GM21423 (cell line): ENCODE measurements around the gene NUP133.
"Not testable (repeated sequence)": the region's sequence is repeated elsewhere in the genome, so short reads cannot be mapped to it uniquely, and the experiment has no call there.

ENCODE experiments used
- ATAC-seq: cut with Tn5 transposase; IDR thresholded peaks from one replicate; pipeline ENCODE4 v1.9.1; 2021; ENCODE audit warnings: mild to moderate bottlenecking, moderate library complexity; ENCODE audit not compliant: unreplicated experiment

NUP133 gene

DNA sequence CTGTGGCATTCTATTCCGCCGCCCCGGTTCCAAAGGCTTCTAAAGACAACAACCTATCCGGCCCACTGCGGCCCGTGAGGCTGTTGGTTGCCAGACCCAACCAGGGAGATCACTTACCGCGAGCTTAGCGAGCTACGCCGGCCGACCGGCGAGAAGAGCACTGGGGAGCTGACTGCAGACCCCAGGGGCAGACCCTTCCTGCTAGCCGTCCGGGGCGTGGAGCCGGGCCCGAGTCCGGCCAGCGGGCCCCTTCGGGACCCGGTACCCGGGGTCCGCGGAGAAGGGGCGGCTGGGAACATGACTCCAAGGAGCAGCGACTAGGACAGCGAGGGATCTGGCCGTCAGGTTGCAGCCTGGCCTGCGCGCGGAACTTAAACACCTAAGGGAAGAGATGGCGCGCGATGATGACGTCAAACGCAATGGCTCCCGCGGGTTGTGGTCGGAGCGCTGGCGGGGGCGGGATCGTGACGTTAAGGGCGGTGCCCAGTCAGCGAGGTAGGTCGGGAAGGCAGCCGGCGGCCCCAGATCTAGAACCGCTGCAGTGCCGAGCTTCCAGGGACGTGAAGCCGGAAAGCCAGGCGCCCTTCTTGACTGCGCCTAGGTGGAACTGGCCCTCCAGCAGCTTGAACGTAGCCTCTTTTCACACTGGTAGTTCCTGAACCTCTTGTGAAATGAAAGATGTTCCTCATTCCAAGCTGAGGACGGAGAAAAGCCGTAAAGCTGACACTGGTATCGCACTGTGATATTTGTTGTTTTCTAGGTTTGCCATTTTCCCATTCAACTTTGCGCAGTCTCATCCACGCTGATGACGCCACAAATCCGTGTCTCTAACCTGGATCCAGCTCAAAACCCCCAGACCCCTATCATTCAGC, at the start of gene NUP133:
NUP133 (minus strand) TSS at position 391 of the 872 bp plus-strand sequence; CDS start at position 299, 92 bp downstream.
- ATAC-seq, result peak; percentile 95

DNA sequence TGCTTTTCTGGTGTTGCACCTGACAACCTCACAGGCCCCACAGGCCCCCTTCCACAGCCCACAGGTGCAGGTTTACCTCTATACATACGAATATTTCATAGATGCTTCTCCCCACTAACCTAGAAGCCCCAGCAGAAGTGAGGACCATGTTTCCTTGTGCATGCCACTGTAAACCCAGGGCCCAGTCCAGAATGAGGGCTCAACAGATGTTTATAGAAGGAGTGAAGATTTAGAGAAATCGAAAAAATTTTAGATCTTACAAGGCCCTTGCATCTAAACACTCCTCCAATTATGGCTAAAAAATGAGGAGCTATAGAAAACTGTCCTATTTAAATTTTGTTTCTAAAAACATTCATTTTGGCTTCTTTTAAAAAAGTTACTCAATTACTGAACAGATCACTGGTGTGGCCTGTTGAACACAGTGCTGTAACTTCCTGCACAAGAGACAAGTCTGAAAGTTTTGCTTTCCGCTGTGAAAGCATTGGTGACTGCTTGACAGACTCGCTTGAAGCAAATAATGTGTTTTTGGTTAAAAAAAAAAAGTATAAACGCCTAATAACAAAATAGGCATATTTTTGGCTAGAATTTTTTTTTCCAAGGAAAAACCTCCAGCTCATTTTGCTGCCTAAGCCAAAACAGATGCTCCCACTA, 49.2 kb upstream of the NUP133 start:
- peak; percentile 19 for ATAC-seq

DNA sequence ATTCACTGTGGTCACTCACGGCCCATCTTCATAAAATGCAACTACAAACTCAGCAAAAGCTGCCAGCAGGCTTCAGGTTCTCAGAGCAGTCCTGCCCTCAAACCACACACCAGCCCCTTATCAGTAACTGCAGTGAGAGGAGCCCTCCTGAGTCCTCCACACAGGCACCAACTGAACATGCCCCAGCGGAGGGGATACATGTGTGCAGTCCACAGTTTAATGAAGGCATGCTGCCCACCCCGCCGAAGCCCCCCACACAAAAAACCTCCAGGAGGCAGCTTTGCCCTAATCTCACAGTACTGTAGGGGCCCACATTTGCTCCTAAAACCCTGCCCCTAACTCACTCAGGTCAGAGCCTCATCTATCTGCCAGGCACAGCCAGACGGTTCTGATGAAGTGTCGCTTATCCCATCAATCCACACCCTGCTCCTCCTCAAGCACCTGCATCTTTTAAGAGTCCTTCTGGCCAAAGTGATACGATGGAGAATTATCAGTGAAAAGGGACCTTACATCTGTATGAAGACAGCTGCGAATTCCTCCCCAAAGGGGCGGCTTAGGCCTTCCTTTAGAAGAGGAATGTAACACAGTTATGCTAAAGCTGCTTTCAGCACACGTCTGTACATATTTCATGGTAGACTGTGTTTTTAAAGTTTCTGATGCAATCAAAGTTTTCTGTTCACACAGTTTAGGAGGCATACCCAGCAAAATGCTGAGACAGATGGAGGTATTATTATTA, 46.9 kb upstream of the NUP133 start:
- ATAC-seq, result no peak

DNA sequence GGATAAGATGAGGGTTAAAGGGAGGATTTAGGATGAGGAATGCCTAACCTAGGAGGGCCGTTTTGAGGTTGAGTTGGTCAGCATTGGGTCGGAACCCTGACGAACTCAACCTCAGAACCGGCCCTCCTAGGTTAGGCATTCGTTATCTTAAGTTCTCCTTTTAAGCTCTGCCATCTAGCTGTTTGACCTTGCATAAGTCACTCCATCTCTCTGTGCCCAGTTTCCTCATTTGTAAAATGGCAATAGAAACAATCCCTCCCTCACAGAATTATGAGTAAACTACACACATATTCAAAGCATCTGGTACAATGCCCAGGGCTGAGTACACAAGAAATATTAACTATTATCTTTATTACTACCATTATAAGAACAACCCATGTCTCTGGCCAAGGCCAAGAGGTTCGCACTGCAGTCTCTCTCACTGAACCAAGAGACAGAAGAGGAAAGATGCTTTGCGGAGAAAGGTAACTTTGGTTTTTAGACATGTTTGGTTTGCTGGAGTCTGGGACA, 45.5 kb upstream of the NUP133 start:
- no peak for ATAC-seq

DNA sequence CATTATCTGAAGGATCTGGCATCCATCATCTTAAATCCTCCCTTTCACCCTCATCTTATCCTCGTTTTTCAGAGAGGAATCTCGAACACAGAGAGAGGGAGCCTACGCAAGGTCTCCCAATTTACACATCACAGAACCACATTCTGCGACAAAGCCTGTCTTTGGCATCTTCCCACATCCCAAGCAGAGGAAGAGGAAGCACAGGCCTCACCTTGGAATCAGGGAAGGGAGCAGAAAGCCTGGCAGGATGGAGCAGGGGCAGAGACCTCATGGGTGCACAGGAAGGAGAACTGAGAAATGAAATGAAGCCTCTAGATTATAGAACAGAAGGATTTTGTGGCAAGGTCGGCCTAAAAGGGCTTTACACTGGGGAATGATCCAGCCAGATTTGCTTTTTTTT, 44.6 kb upstream of the NUP133 start:
- ATAC-seq, result no peak

DNA sequence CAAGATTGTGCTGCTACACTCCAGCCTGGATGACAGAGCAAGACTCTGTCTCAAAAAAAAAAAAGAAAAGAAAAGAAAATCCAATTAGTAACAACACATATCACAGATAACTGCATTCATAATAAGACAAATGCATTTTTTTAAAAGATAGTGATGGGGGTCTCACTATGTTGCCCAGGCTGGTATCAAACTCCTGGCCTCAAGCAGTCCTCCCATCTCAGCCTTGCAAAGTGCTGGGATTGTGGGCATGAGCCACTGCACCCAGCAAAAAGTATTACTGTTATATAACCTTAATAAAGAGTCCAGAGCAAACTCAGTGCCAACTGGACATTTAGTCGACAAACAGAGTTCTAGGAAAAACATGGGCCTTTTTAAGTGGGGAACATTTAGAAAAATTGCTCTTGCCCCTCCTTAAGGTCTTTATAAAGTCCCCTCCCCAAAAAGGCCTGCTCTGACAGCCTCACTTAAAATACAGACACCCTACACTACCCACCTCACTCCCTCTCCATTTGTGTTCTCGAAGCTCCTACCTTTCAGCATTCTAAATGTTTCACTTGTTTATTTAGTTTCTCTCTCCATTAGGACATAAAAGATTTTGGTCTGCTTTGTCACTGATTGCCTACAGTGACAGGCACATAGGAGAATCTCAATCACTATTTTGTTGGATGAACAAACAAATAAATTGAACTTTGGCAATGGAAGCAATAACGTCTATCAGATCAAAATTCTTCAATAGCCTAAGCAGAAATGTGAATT, 42.8 kb upstream of the NUP133 start:
- ATAC-seq, result no peak

DNA sequence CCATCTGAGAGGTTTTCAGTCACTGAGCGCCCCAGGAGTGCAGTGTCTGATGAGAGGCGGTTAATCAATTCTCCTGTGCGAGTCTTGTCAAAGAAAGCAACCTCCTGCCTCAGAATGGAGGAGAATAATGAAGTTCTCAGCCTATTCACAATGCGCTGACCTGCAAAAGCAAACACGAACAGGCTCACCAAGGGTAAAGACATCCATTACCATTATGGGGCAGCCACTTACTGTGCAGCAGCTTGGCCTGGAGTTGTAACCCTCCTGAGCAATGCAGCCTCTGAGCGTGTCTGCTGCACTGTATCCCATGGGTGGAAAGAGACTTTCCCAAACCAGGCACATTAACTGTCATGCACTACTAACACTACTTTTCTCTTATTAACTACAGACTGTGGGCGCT, 39.4 kb upstream of the NUP133 start:
- no peak for ATAC-seq

DNA sequence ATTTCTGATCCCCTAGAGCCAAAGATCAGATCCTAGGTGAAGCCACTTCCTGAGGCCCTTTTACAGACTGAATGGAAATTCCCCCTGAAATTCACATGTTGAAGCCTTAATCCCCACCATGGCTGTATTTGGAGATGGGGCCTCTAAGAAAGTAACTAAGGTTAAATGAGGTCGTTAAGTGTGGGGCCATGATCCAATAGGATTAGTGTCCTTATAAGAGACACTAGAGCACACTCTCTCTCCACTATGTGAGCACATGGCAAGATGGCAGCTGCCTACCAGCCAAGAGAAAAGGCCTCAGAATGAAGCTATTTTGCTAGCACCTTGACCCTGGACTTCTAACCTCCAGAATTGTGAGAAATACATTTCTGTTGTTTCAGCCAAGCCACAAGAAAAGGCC, 36.4 kb upstream of the NUP133 start:
- ATAC-seq, result no peak

DNA sequence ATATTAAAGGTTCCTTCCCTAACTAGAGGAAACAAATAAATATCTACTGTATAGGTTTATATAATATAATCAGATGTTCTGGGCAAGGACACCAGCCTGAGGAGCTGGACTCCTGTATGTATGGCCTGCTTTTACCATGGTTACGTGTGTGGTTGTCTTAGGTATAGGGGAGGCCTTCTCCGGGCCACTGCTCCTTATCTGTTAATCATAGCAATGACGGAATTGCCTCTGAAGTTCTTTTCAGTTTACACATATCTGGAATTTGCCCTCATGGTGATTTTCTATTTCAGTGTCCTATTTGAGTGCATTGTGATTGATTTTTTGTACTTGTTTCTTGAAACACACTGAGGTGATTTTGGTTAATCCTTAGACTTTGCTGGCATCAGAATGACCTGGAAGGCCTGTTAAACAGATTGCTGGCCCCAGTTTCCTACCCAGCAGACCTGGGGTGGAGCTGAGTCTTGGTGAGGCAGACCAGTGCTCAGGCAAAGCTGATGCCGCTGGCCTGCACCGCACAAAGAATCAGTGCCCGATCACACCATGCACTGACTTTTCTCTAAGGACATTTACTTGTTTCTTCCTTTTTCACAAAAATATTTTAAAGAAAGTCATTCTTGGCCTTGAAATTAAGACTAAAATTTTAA, 31.8 kb upstream of the NUP133 start:
- no peak for ATAC-seq

DNA sequence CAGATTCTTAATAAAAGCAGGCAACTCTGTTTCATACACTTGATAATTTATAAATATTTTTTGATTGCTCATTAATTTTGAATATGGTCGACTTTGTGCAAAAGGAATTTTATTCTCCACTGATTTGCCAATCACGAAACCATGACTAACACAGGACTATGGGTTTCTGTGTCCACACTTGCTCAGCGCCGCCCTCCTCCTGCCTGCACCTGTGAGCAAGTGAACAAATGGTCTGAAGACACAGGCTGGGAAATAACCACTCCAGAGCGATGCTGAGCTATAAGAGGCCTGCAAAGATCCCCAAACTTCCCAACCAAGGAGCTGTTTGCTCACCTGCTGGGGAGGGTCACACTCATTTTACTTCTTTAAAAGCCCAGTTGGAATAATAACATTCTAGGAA, 30.8 kb upstream of the NUP133 start:
- ATAC-seq, result no peak

DNA sequence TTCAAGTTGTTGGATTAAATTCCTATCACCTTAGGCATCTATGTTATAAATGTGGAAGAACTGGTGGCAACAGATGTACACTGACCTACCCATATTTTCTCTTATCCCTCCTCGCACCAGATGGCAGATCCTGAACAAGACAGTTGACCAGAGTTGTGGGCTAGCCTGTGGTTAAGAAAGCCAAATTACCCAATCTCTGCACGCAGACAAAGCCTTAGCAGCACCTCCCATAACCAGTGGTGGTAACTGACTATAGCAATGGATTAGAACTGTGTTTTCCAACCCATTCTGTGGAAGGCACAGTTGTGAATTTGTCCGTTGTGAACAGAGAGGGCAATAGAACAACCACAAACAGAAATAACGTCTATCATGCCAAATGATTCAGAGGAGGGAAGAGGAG, 29.8 kb upstream of the NUP133 start:
- ATAC-seq, result no peak

DNA sequence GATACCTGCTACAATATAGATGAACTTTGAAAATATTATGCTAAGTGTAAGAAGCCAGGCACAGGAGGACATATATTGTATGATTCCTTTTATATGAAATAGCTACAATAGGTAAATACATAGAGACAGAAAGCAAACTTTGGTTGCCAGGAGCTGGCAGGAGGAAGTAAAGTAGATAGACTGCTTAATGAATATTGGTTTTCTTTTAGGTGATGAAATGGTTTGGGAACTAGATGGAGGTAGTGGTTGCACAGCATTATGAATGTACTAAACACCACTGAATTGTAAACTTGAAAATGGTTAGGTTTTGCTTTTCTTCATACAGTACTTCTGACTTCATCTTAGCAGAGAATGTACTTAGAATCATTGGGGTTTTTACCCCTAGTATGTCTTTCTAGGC, 28.8 kb upstream of the NUP133 start:
- no peak for ATAC-seq

DNA sequence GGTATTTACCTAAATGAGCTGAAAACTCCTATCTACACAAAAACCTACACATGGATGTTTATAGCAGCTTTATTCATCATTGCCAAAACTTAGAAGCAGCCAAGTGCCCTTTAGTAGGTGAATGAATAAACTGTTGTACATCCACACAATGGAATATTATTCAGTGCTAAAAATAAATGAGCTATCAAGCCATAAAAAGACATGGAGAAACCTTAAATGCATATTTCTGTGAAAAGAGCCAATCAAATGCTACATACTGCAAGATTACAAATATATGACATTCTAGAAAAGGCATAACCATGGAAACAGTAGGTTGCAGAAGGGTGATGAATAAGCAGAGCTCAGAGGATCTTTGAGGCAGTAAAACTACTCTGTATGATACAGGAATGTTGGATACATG, 27.1 kb upstream of the NUP133 start:
- no peak for ATAC-seq

DNA sequence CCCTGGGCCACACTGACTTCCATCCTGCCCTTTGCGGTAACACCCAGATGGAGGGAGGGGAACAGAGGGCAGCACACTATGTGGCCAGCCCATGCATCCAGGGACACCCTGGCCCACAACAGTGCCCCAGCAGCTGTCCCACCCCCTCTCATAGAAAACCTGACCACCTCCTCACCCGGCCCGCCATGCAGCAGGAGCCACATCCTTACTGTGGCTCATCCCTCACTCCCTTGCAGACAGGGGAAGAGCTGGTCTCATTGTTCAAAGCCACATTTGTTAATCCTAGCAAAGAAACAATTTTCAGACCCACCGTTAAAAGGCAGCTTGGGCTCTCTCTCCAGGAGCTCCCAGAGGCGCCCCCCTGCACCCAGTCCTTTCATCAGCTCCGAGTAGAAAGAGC, 23.2 kb upstream of the NUP133 start:
- ATAC-seq, result no peak

DNA sequence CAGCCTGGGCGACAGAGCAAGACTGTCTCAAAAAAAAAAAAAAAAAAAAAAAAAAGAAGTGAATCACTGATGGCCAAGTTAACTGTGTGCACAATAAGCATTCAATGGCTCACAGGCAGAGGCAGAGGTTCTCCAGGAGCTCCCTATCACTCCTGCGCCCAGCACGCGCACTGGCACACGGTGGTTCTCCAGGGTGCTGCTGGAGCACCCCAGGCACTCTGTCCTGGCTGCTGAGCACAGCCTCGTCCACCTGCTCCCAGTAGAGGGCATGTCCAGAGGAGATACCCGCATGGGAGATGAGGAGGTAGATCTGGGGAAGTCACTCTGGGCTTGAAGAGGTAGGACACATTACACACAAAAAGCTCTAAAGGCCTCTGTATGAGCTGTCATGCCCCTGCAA, 21.5 kb upstream of the NUP133 start:
- no peak for ATAC-seq

DNA sequence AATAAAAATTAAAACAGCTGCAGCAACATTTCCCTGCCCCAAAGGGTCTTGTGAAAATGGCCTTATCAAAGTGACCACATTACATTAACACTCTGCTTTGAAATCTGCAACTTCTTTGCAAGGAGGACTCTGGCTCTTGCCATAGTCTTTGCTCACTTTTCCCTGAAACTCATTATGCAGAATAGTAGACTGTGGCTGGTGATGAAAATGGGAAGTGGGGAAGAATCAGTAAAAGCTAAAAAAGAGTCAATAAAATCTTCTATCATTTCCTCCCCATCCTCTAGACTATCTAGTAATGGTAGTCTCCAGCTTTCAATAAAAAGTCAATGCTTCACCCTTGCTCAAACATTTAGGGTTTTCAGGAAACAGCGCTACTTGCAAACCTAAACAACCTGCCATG, 18.6 kb upstream of the NUP133 start:
- ATAC-seq, result no peak

DNA sequence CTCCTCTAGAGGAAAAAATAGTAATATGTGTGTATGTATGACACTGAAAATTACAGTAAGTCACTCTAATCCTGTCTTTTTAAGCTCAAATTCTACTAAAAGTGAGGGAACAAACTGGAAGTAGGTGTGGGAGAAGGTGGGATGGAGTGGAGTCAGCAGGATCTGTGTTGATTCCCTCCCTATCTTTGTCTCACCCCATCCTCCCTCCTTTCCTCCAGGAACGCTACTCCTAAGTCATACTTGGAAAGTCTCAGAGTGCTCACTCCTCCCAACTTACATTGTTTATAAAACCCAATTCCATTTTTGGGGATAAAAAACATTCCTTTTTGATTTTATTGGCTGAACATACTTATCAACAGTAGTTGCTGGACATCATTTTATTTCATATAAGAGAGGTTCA, 14.9 kb upstream of the NUP133 start:
- no peak for ATAC-seq

DNA sequence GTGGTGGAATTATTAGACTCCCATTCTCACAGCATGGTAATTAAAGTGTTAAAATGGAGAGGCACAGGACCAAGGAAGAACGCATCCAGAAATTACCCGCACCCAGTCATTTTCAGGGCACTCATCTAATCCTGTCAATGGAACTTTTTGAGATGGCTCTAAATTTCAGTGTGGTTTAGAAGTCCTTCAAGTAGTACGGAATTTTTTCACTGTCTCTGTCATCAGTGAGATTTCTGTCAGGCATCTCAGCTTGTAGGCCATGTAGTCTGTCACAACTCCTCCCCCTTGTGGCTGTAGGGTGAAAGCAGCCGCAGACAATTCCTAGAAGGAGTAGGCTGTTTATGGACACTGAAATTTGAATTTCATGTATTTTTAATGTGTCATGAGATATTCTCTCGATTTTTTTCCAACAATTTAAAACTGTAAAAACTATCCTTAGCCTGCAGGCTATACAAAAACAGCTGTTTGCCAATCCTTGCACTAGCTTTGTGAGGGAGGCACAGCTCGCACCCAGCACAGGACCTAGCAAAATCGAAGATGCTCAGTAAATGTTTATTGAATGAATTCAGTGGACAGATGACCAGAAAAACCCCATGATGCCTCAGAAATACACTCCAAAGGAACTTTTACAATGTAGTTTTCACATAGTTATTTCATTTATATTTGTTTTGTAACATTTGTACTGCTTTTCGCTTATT, 6.6 kb upstream of the NUP133 start:
- peak; percentile 53 for ATAC-seq

DNA sequence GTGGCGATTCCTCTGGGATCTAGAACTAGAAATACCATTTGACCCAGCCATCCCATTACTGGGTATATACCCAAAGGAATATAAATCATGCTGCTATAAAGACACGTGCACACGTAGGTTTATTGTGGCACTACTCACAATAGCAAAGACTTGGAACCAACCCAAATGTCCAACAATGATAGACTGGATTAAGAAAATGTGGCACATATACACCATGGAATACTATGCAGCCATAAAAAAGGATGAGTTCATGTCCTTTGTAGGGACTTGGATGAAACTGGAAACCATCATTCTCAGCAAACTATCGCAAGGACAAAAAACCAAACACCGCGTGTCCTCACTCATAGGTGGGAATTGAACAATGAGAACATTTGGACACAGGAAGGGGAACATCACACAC, 3.5 kb upstream of the NUP133 start:
- ATAC-seq, result not testable (repeated sequence)

DNA sequence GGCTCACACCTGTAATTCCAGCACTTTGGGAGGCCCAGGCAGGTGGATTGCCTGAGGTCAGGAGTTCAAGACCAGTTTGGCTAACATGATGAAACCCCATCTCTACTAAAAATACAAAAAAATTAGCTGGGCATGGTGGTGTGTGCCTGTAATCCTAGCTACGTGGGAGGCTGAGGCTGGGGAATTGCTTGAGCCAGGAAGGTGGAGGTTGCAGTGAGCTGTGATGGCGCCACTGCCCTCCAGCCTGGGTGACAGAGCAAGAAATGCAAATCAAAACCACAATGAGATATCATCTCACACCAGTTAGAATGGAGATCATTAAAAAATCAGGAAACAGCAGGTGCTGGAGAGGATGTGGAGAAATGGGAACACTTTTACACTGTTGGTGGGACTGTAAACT, 3.1 kb upstream of the NUP133 start:
- ATAC-seq, result not testable (repeated sequence)
